Cardiac fibroblast (primary cell): ENCODE data around the gene HNRNPC.

Experiments
- DNase-seq, 2 donors: peaks; one replicate each; pipeline versions ENCODE4 v3.0.0 to v3.0.0-alpha.2; 2010; ENCODE audit warnings: low read depth in 2 of 2
- H3K4me3 ChIP-seq, 2 donors: replicated peaks in 1 of 2; 1 replicate in 1 of 2; 2 replicates in 1 of 2; pipeline ENCODE4 v1.5.1; 2011; ENCODE audit warnings: low read depth in 2 of 2, low read length in 2 of 2, mild to moderate bottlenecking in 2 of 2, moderate library complexity in 1 of 2
- CTCF ChIP-seq: IDR thresholded peaks from one replicate; pipeline ENCODE4 v1.5.1; 2011; ENCODE audit warnings: low read depth, mild to moderate bottlenecking, low read length, inconsistent platforms

The HNRNPC gene

GRCh38 chr14:21244544-21244943 lies 24.7 kb downstream of the HNRNPC start:
- H3K4me3 ChIP-seq = no peak overlapping the region
- DNase-seq = no peak
- no peak for TF ChIP-seq CTCF

GRCh38 chr14:21241218-21241819 lies 27.9 kb downstream of the HNRNPC start:
- peak; percentile 18 for TF ChIP-seq CTCF
- no peak overlapping the region for H3K4me3 ChIP-seq
- DNase-seq = peak; percentile 57 to 58

GRCh38 chr14:21240417-21240816 lies 28.8 kb downstream of the HNRNPC start:
- no peak for TF ChIP-seq CTCF
- no peak overlapping the region for H3K4me3 ChIP-seq
- no peak for DNase-seq

GRCh38 chr14:21238823-21239518 lies 30.3 kb downstream of the HNRNPC start:
- no peak for TF ChIP-seq CTCF
- DNase-seq = no peak
- H3K4me3 ChIP-seq = no peak overlapping the region

GRCh38 chr14:21236948-21237797 lies 32.1 kb downstream of the HNRNPC start:
- no peak for TF ChIP-seq CTCF

GRCh38 chr14:21234112-21234511 lies 35.1 kb downstream of the HNRNPC start:
- no peak for DNase-seq
- TF ChIP-seq CTCF = no peak
- H3K4me3 ChIP-seq = no peak overlapping the region

More at GRCh38 chr14:21236948-21237797, 32.1 kb downstream of the HNRNPC start:
- no peak overlapping the region for H3K4me3 ChIP-seq
- no peak for DNase-seq
